ENCODE results near the gene RPS18.

Gene RPS18

GRCh38 chr6:33315793-33316602 is 44.1 kb downstream of the RPS18 start:
- no peak for DNase-seq

GRCh38 chr6:33316603-33317418 is 44.9 kb downstream of the RPS18 start:
- DNase-seq, result peak; percentile 49

- no peak for DNase-seq
Measured at GRCh38 chr6:33317419-33317668, 45.5 kb downstream of the RPS18 start.

- DNase-seq, result peak; percentile 100
Measured at GRCh38 chr6:33317669-33318425, 46.0 kb downstream of the RPS18 start, which contains the start of gene ZBTB22. Gene ZBTB22, minus strand, starts transcription at chr6:33317744. Its CDS starts 828 bp downstream, at chr6:33316916.

GRCh38 chr6:33318426-33319073 is 46.7 kb downstream of the RPS18 start:
- DNase-seq, result no peak

- DNase-seq, result no peak
Measured at GRCh38 chr6:33319939-33320314, 48.1 kb downstream of the RPS18 start.

- no peak for DNase-seq
Measured at GRCh38 chr6:33320315-33321181, 48.7 kb downstream of the RPS18 start.

- no peak for DNase-seq
Measured at GRCh38 chr6:33321227-33321626, 49.4 kb downstream of the RPS18 start.

- no peak for DNase-seq
Measured at GRCh38 chr6:33323623-33323948, 51.7 kb downstream of the RPS18 start.

GRCh38 chr6:33324125-33324524 is 52.2 kb downstream of the RPS18 start:
- DNase-seq, result peak; percentile 50

All from OCI-M1 (cell line).